HEK293T (cell line): ENCODE measurements around the gene MYO1G.

Source experiments
- CTCF ChIA-PET: fragments of 350-600 bp; formaldehyde crosslinking; extraction: SDS; loops from one replicate; lab custom pipeline; 2021; ENCODE audit warnings: antibody characterized with exemption, inconsistent platforms; lab: Yijun Ruan, JAX
- POLR2A ChIA-PET: fragments of 350-600 bp; formaldehyde crosslinking; extraction: SDS; loops from one replicate; lab custom pipeline; 2020; ENCODE audit warnings: antibody characterized with exemption, inconsistent platforms; lab: Yijun Ruan, JAX
- DNase-seq: peaks from one replicate; pipeline ENCODE4 v3.0.0; 2012; ENCODE audit warnings: mixed read lengths; ENCODE audit errors: extremely low spot score
- ARNT ChIP-seq: fragments of 450-650 bp; IDR thresholded peaks from 2 replicates; pipeline ENCODE4 v1.6.1; 2017; ENCODE audit warnings: mild to moderate bottlenecking
- BHLHE40 ChIP-seq: fragments of 450-650 bp; IDR thresholded peaks from 2 replicates; pipeline ENCODE4 v1.6.1; 2016; ENCODE audit warnings: mild to moderate bottlenecking, moderate library complexity, borderline replicate concordance
- CTBP1 ChIP-seq: fragments of 450-650 bp; IDR thresholded peaks from 2 replicates; pipeline ENCODE4 v1.6.1; 2016; ENCODE audit warnings: borderline replicate concordance
- ELF4 ChIP-seq: fragments of 450-650 bp; IDR thresholded peaks from 2 replicates; pipeline ENCODE4 v1.6.1; 2017; ENCODE audit warnings: antibody characterized with exemption
- FOXA1 ChIP-seq: fragments of 450-650 bp; IDR thresholded peaks from 2 replicates; pipeline ENCODE4 v1.6.1; 2016; ENCODE audit warnings: mild to moderate bottlenecking
- FOXK2 ChIP-seq: fragments of 450-650 bp; IDR thresholded peaks from 2 replicates; pipeline ENCODE4 v1.6.1; 2016; ENCODE audit warnings: mild to moderate bottlenecking
- FOXM1 ChIP-seq: fragments of 450-650 bp; IDR thresholded peaks from 2 replicates; pipeline ENCODE4 v1.6.1; 2017; ENCODE audit warnings: mild to moderate bottlenecking, borderline replicate concordance
- HDGF ChIP-seq: fragments of 450-650 bp; IDR thresholded peaks from 2 replicates; pipeline ENCODE4 v1.6.1; 2017; ENCODE audit warnings: antibody characterized with exemption, borderline replicate concordance
- L3MBTL2 ChIP-seq: fragments of 450-650 bp; conservative IDR thresholded peaks from 2 replicates; pipeline ENCODE4 v1.6.1; 2016; ENCODE audit warnings: mild to moderate bottlenecking
- LEF1 ChIP-seq: fragments of 450-650 bp; IDR thresholded peaks from 2 replicates; pipeline ENCODE4 v1.6.1; 2017; ENCODE audit warnings: mild to moderate bottlenecking, borderline replicate concordance
- NFRKB ChIP-seq: fragments of 450-650 bp; IDR thresholded peaks from 2 replicates; pipeline ENCODE4 v1.6.1; 2016; ENCODE audit warnings: mild to moderate bottlenecking, moderate library complexity
- PKNOX1 ChIP-seq: fragments of 450-650 bp; IDR thresholded peaks from 2 replicates; pipeline ENCODE4 v1.6.1; 2016
- SP1 ChIP-seq: fragments of 450-650 bp; IDR thresholded peaks from 2 replicates; pipeline ENCODE4 v1.6.1; 2017
- SUZ12 ChIP-seq: fragments of 450-650 bp; IDR thresholded peaks from 2 replicates; pipeline ENCODE4 v1.6.1; 2016; ENCODE audit warnings: mild to moderate bottlenecking
- TARDBP ChIP-seq: fragments of 450-650 bp; IDR thresholded peaks from 2 replicates; pipeline ENCODE4 v1.6.1; 2016
- ZNF384 ChIP-seq: fragments of 450-650 bp; IDR thresholded peaks from 2 replicates; pipeline ENCODE4 v1.6.1; 2016

MYO1G gene

GRCh38 chr7:44960011-44960580, 18.7 kb downstream of the MYO1G start:
- ChIA-PET CTCF (no interaction called here), POLR2A (no interaction called here)
- no peak for DNase-seq
- no peak for TF ChIP-seq TARDBP
- TF ChIP-seq ARNT = no peak
- TF ChIP-seq LEF1 = no peak
- no peak for TF ChIP-seq SP1
- TF ChIP-seq FOXA1 = no peak
- no peak for TF ChIP-seq FOXM1
- no peak for TF ChIP-seq SUZ12
- TF ChIP-seq FOXK2 = no peak
- TF ChIP-seq L3MBTL2 = no peak
- no peak for TF ChIP-seq CTBP1
- TF ChIP-seq NFRKB = no peak
- no peak for TF ChIP-seq ZNF384
- TF ChIP-seq ELF4 = no peak

- no peak for DNase-seq
- CTCF ChIA-PET = no interaction called here
- no peak for TF ChIP-seq FOXK2
- no peak for TF ChIP-seq PKNOX1
- TF ChIP-seq LEF1 = no peak
- TF ChIP-seq FOXM1 = no peak
- TF ChIP-seq ARNT = no peak
- TF ChIP-seq SUZ12 = no peak
- no peak for TF ChIP-seq ZNF384
- no peak for TF ChIP-seq TARDBP
- no peak for TF ChIP-seq CTBP1
- TF ChIP-seq FOXA1 = no peak
- POLR2A ChIA-PET = no interaction called here
Observed at GRCh38 chr7:44959433-44959951, 19.3 kb downstream of the MYO1G start.

DNA sequence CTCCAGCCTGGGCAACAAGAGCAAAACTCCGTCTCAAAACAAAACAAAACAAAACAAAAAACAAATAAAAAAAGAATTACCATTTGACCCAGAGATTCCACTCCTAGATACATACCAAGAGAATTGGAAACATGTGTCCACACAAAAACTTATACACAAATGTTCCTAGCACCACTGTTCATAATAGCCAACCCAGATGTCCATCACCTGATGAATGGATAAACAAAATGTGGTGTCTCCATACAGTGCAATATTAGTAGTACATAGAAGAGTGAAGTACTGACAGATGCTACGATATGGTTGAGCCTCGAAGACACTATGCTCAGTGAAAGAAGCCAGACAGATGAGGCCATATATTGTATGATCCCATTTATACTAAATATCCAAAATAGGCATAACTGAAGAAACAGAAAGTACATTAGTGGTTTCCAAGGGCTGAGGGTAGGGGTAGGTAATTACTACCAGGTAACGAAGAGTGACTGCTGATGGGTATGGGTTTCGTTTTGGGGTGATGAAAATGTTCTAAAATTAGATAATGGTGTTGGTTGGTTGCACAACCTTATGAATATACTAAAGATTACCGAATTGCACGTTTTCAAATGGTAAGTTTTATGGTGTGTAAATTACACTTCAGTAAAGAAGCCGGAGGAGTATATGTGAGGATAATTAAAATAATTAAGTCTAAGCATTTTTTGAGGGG, 20.0 kb downstream of the MYO1G start:
- ChIA-PET POLR2A (no interaction called here), CTCF (no interaction called here)
- no peak for TF ChIP-seq L3MBTL2
- no peak for TF ChIP-seq NFRKB
- no peak for TF ChIP-seq ZNF384
- TF ChIP-seq SP1 = no peak
- no peak for TF ChIP-seq SUZ12
- TF ChIP-seq LEF1 = no peak
- no peak for TF ChIP-seq HDGF
- no peak for TF ChIP-seq TARDBP
- TF ChIP-seq ELF4 = no peak
- TF ChIP-seq ARNT = no peak
- TF ChIP-seq FOXM1 = no peak
- no peak for DNase-seq

GRCh38 chr7:44956157-44956766, 22.6 kb downstream of the MYO1G start:
- no peak for DNase-seq
- TF ChIP-seq SP1 (no peak), FOXM1 (no peak), L3MBTL2 (no peak), FOXA1 (no peak), TARDBP (no peak), SUZ12 (no peak), PKNOX1 (no peak), FOXK2 (no peak), LEF1 (no peak), CTBP1 (no peak), HDGF (no peak), BHLHE40 (no peak), NFRKB (no peak), ELF4 (no peak), ZNF384 (no peak), ARNT (no peak)
- ChIA-PET POLR2A (no interaction called here), CTCF (no interaction called here)

- ChIA-PET CTCF (interaction anchor here (0.8 to 0.9 kb wide), 2 partner anchors 102 to 180 kb away, joined by 4 read pairs; no protein-coding TSS in a partner anchor), POLR2A (no interaction called here)
- DNase-seq = no peak
- TF ChIP-seq PKNOX1 (no peak), LEF1 (no peak), BHLHE40 (no peak), ARNT (no peak), TARDBP (no peak), SP1 (no peak), HDGF (no peak), SUZ12 (no peak), L3MBTL2 (no peak), CTBP1 (no peak), NFRKB (no peak), FOXK2 (no peak), FOXA1 (no peak), ELF4 (no peak), ZNF384 (no peak), FOXM1 (no peak)
Observed at GRCh38 chr7:44955733-44956132, 23.1 kb downstream of the MYO1G start.
